Stimulated activated naive CD8-positive, alpha-beta T cell treated with anti-CD3 and anti-CD28 coated beads, Interleukin-15, amount 100 ng/mL, for 72 hours (primary cell): Measurements from ENCODE around the gene CDKL1.

Experiments
- ATAC-seq: fragments of 150-1000 bp; cut with Tn5 transposase; 2 replicates; pipeline ENCODE4 v1.10.0; 2021; ENCODE audit warnings: mild to moderate bottlenecking, moderate library complexity
- DNase-seq, 2 donors: peaks; one replicate each; pipeline ENCODE4 v3.0.0; 2021 to 2022
- H3K27ac Mint-ChIP-seq, 2 donors: one replicate each; pipeline ENCODE4 v1.8.0; 2022; ENCODE audit warnings: mild to moderate bottlenecking in 2 of 2, mixed read lengths in 2 of 2, moderate library complexity in 2 of 2
- H3K27me3 Mint-ChIP-seq: one replicate; pipeline ENCODE4 v1.8.0; 2022; ENCODE audit warnings: mixed read lengths
- H3K4me1 Mint-ChIP-seq: one replicate; pipeline ENCODE4 v1.8.0; 2022; ENCODE audit warnings: mild to moderate bottlenecking, mixed read lengths
- H3K4me3 Mint-ChIP-seq, 2 donors: one replicate each; pipeline ENCODE4 v1.8.0; 2022; ENCODE audit warnings: mild to moderate bottlenecking in 2 of 2, mixed read lengths in 2 of 2, moderate library complexity in 1 of 2
- H3K9me3 Mint-ChIP-seq, 2 donors: one replicate each; pipeline ENCODE4 v1.8.0; 2022; ENCODE audit warnings: mixed read lengths in 2 of 2

The CDKL1 gene

GRCh38 chr14:50310445-50310844, 86.2 kb downstream of the CDKL1 start:
- H3K27me3 Mint-ChIP-seq: no peaks in the 10 kb centered on the region
- peaks cover 36% of the 10 kb centered on the region for H3K4me1 Mint-ChIP-seq
- no peak for ATAC-seq

GRCh38 chr14:50308363-50308915, 88.2 kb downstream of the CDKL1 start:
- Mint-ChIP-seq H3K9me3 (no peaks in the 10 kb centered on the region), H3K4me1 (peaks cover 31% of the 10 kb centered on the region)

More at GRCh38 chr14:50310445-50310844, 86.2 kb downstream of the CDKL1 start:
- DNase-seq: no peak
- H3K4me3 Mint-ChIP-seq: peak overlapping the region; percentile 91 to 98
- no peak overlapping the region for H3K27ac Mint-ChIP-seq
- H3K9me3 Mint-ChIP-seq: peaks cover 0 to 8% of the 10 kb centered on the region in 2 donors

GRCh38 chr14:50303744-50304471, 92.8 kb downstream of the CDKL1 start:
- peaks cover 13% of the 10 kb centered on the region for H3K4me1 Mint-ChIP-seq
- DNase-seq (no peak), ATAC-seq (no peak)
- no peaks in the 10 kb centered on the region for H3K27me3 Mint-ChIP-seq
- H3K4me3 Mint-ChIP-seq: no peak overlapping the region
- H3K9me3 Mint-ChIP-seq: no peaks in the 10 kb centered on the region
- H3K27ac Mint-ChIP-seq: no peak overlapping the region

More at GRCh38 chr14:50308363-50308915, 88.2 kb downstream of the CDKL1 start:
- no peak overlapping the region for H3K4me3 Mint-ChIP-seq
- H3K27me3 Mint-ChIP-seq: no peaks in the 10 kb centered on the region
- H3K27ac Mint-ChIP-seq: peak overlapping the region in 1 of 2 donors; percentile 80
- ATAC-seq: no peak
- DNase-seq: no peak

GRCh38 chr14:50301914-50302313, 94.8 kb downstream of the CDKL1 start:
- no peak for DNase-seq
- Mint-ChIP-seq H3K4me3 (no peak overlapping the region), H3K27ac (no peak overlapping the region), H3K27me3 (no peaks in the 10 kb centered on the region), H3K9me3 (no peaks in the 10 kb centered on the region), H3K4me1 (peaks cover 18% of the 10 kb centered on the region)
- ATAC-seq: no peak

GRCh38 chr14:50299585-50299984, 97.1 kb downstream of the CDKL1 start:
- DNase-seq: no peak
- H3K4me1 Mint-ChIP-seq: peaks cover 18% of the 10 kb centered on the region
- no peak for ATAC-seq
- H3K27me3 Mint-ChIP-seq: no peaks in the 10 kb centered on the region
- H3K9me3 Mint-ChIP-seq: no peaks in the 10 kb centered on the region
- no peak overlapping the region for H3K27ac Mint-ChIP-seq
- no peak overlapping the region for H3K4me3 Mint-ChIP-seq

GRCh38 chr14:50290306-50290705, 106.4 kb downstream of the CDKL1 start:
- Mint-ChIP-seq H3K27me3 (no peaks in the 10 kb centered on the region), H3K9me3 (no peaks in the 10 kb centered on the region), H3K4me3 (no peak overlapping the region), H3K27ac (no peak overlapping the region), H3K4me1 (no peaks in the 10 kb centered on the region)
- no peak for DNase-seq
- ATAC-seq: no peak

GRCh38 chr14:50288146-50288545, 108.5 kb downstream of the CDKL1 start:
- ATAC-seq: no peak
- Mint-ChIP-seq H3K4me3 (no peak overlapping the region), H3K4me1 (no peaks in the 10 kb centered on the region), H3K27me3 (no peaks in the 10 kb centered on the region), H3K27ac (no peak overlapping the region), H3K9me3 (no peaks in the 10 kb centered on the region)
- DNase-seq: no peak

- Mint-ChIP-seq H3K9me3 (no peaks in the 10 kb centered on the region), H3K27ac (peak overlapping the region in 1 of 2 donors; percentile 61), H3K4me3 (no peak overlapping the region), H3K27me3 (no peaks in the 10 kb centered on the region), H3K4me1 (no peaks in the 10 kb centered on the region)
- DNase-seq (no peak), ATAC-seq (no peak)
These were observed 110.8 kb downstream of the CDKL1 start for GRCh38 chr14:50285861-50286260.
